SK-N-SH (cell line): Measurements from ENCODE around the gene ADAM11. TPM values are rescaled to one million over a fixed set of nuclear protein-coding genes. Genes with fewer than 3 reads are reported as not detected.
A peak's percentile ranks its signal among the peaks of the same experiment; 100 is the strongest.

Experiments used
- CTCF ChIA-PET: fragments of 300-600, 350-600 bp; formaldehyde crosslinking; extraction: SDS; loops from one replicate; lab custom pipeline; 2021; lab: Yijun Ruan, JAX
- POLR2A ChIA-PET: fragments of 350-600 bp; sonication (Branson Sonifier 250); formaldehyde crosslinking; extraction: SDS; loops from one replicate; lab custom pipeline; 2020; ENCODE audit warnings: antibody characterized with exemption, inconsistent platforms; lab: Yijun Ruan, JAX
- DNase-seq: peaks from one replicate; pipeline ENCODE4 v3.0.0; 2012
- H2AFZ ChIP-seq: fragments of 200-600 bp; sonication (generic); 2 replicates; pipeline ENCODE4 v1.8.1; 2016; ENCODE audit warnings: antibody characterized with exemption, mild to moderate bottlenecking, low read depth
- H3F3A ChIP-seq: fragments of 200-600 bp; sonication (generic); replicated peaks from 2 replicates; pipeline ENCODE3; 2016; ENCODE audit warnings: antibody characterized with exemption, mild to moderate bottlenecking; ENCODE audit not compliant: insufficient read depth
- H3K27ac ChIP-seq, 2 experiments: fragments of 200-500 bp in 1 of 2; fragments of 200-600 bp in 1 of 2; sonication (Bioruptor generic) in 1 of 2; sonication (generic), shearing (Covaris generic) in 1 of 2; 2 replicates each; pipeline versions ENCODE4 v1.5.1 to v1.6.1; 2014 to 2016; ENCODE audit warnings: low read depth in 2 of 2, inconsistent platforms in 1 of 2, low read length in 1 of 2, mild to moderate bottlenecking in 1 of 2, mixed read lengths in 1 of 2
- H3K27me3 ChIP-seq: fragments of 200-600 bp; sonication (generic), shearing (Covaris generic); 2 replicates; pipeline ENCODE4 v1.6.1; 2016; ENCODE audit warnings: mixed run types; ENCODE audit not compliant: insufficient read depth
- H3K36me3 ChIP-seq, 2 experiments: fragments of 200-500 bp in 1 of 2; fragments of 200-600 bp in 1 of 2; sonication (Bioruptor generic) in 1 of 2; sonication (generic) in 1 of 2; replicated peaks in 1 of 2; 2 replicates each; pipeline versions ENCODE3 to v1.5.1; 2014 to 2016; ENCODE audit warnings: low read length in 1 of 2, mild to moderate bottlenecking in 1 of 2; ENCODE audit not compliant: insufficient read depth in 2 of 2, control insufficient read depth in 1 of 2
- H3K4me1 ChIP-seq, 2 experiments: fragments of 200-500 bp in 1 of 2; fragments of 200-600 bp in 1 of 2; sonication (Bioruptor generic) in 1 of 2; sonication (generic), shearing (Covaris generic) in 1 of 2; 2 replicates each; pipeline versions ENCODE4 v1.5.1 to v1.6.1; 2014 to 2016; ENCODE audit warnings: low read depth in 1 of 2, low read length in 1 of 2, mixed run types in 1 of 2; ENCODE audit not compliant: insufficient read depth in 2 of 2, control insufficient read depth in 1 of 2
- H3K4me2 ChIP-seq: fragments of 200-600 bp; sonication (generic), shearing (Covaris generic); 2 replicates; pipeline ENCODE4 v1.6.1; 2017; ENCODE audit warnings: mixed run types
- H3K4me3 ChIP-seq, 2 experiments: fragments of 200-500 bp in 1 of 2; fragments of 200-600 bp in 1 of 2; sonication (Bioruptor generic) in 1 of 2; sonication (generic), shearing (Covaris generic) in 1 of 2; 2 replicates each; pipeline versions ENCODE4 v1.5.1 to v1.8.1; 2014 to 2016; ENCODE audit warnings: low read depth in 2 of 2, inconsistent platforms in 1 of 2, low read length in 1 of 2, mild to moderate bottlenecking in 1 of 2, mixed read lengths in 1 of 2, moderate library complexity in 1 of 2
- H3K79me2 ChIP-seq: fragments of 200-600 bp; sonication (generic); 2 replicates; pipeline ENCODE4 v1.8.1; 2017; ENCODE audit warnings: mild to moderate bottlenecking; ENCODE audit not compliant: insufficient read depth
- H3K9ac ChIP-seq: fragments of 200-600 bp; sonication (generic); 2 replicates; pipeline ENCODE4 v1.6.1; 2017; ENCODE audit warnings: mixed run types
- H3K9me2 ChIP-seq: fragments of 200-600 bp; sonication (generic); 2 replicates; pipeline ENCODE4 v1.6.1; 2017; ENCODE audit warnings: mixed run types
- H3K9me3 ChIP-seq: fragments of 200-600 bp; sonication (generic); 2 replicates; pipeline ENCODE4 v1.6.1; 2017; ENCODE audit warnings: mixed run types, mild to moderate bottlenecking, moderate library complexity
- H4K20me1 ChIP-seq: fragments of 200-600 bp; sonication (generic); 2 replicates; pipeline ENCODE4 v1.6.1; 2017; ENCODE audit warnings: mild to moderate bottlenecking, mixed run types; ENCODE audit not compliant: insufficient read depth
- EP300 ChIP-seq, 2 experiments: IDR thresholded peaks; 2 replicates each; pipeline versions ENCODE4 v1.4.0 to v1.6.1; 2012; ENCODE audit warnings: borderline replicate concordance in 1 of 2, low read depth in 1 of 2, low read length in 1 of 2
- EZH2phosphoT487 ChIP-seq: fragments of 200-600 bp; sonication (generic); IDR thresholded peaks from 2 replicates; pipeline ENCODE4 v1.6.1; 2017; ENCODE audit warnings: low read depth, mixed run types, mild to moderate bottlenecking, antibody characterized with exemption, moderate library complexity, borderline replicate concordance
- FOSL2 ChIP-seq: IDR thresholded peaks from 2 replicates; pipeline ENCODE4 v1.4.0; 2012; ENCODE audit warnings: low read depth, mild to moderate bottlenecking, moderate library complexity, borderline replicate concordance
- FOXJ3 ChIP-seq: sonication (generic); formaldehyde crosslinking; IDR thresholded peaks from 2 replicates; pipeline ENCODE4 v1.5.1; 2020; ENCODE audit warnings: mild to moderate bottlenecking, missing genetic modification reagents
- FOXM1 ChIP-seq: IDR thresholded peaks from 2 replicates; pipeline ENCODE4 v1.4.0; 2012; ENCODE audit warnings: low read depth, mild to moderate bottlenecking
- GATA2 ChIP-seq: sonication (generic); formaldehyde crosslinking; IDR thresholded peaks from 2 replicates; pipeline ENCODE4 v1.5.0; 2020; ENCODE audit warnings: mild to moderate bottlenecking, missing genetic modification reagents
- MEF2A ChIP-seq: IDR thresholded peaks from 2 replicates; pipeline ENCODE4 v1.4.0; 2012; ENCODE audit warnings: low read depth, borderline replicate concordance
- MXI1 ChIP-seq: IDR thresholded peaks from 2 replicates; pipeline ENCODE4 v1.6.1; 2012; ENCODE audit warnings: mild to moderate bottlenecking, low read depth, low read length, improper control_type of control experiment
- NRF1 ChIP-seq: IDR thresholded peaks from 2 replicates; pipeline ENCODE4 v1.6.1; 2012; ENCODE audit warnings: low read depth, mild to moderate bottlenecking, low read length
- POLR2AphosphoS5 ChIP-seq: IDR thresholded peaks from 2 replicates; pipeline ENCODE4 v1.6.1; 2012; ENCODE audit warnings: low read depth, low read length
- RAD21 ChIP-seq: IDR thresholded peaks from 2 replicates; pipeline ENCODE4 v1.6.1; 2012; ENCODE audit warnings: mild to moderate bottlenecking, low read length
- REST ChIP-seq: IDR thresholded peaks from 2 replicates; pipeline ENCODE4 v1.6.1; 2012; ENCODE audit warnings: mild to moderate bottlenecking, low read depth, low read length, moderate library complexity
- RFX5 ChIP-seq: IDR thresholded peaks from 2 replicates; pipeline ENCODE4 v1.6.1; 2012; ENCODE audit warnings: mild to moderate bottlenecking, improper control_type of control experiment, low read length
- TCF12 ChIP-seq: IDR thresholded peaks from 2 replicates; pipeline ENCODE4 v1.4.0; 2012
- WGBS: methylation state at CpG from one replicate; pipeline ENCODE4 v1.1.6; 2017; ENCODE audit warnings: low lambda C conversion rate; 5-methylcytosine and 5-hydroxymethylcytosine counted together
- polyA plus RNA-seq, 3 experiments: library from polyadenylated mRNA; depleted of rRNA; stranded (reverse); fragments of >200 nt; gene quantifications; 2 replicates each; pipeline ENCODE4 v1.2.3, GENCODE V29; 2012
- TF ChIP-seq, protein P1 (sequence below): IDR thresholded peaks from 2 replicates; pipeline ENCODE4 v1.4.0; 2012; ENCODE audit warnings: low read depth
- TF ChIP-seq, protein P2 (sequence below): IDR thresholded peaks from 2 replicates; pipeline ENCODE4 v1.4.0; 2012; ENCODE audit warnings: low read depth, borderline replicate concordance

The ADAM11 gene
- polyA plus RNA-seq, 1 of the 3 experiments (the other 2 are of a cell fraction), result 2.5 TPM

- DNase-seq, result no peak
- H2AFZ ChIP-seq, result peak overlapping the region; percentile 42; the same call in 1 of the 2 replicates
- CTCF ChIA-PET, result interaction anchor here (0.7 to 17.7 kb wide), 6 partner anchors 36 to 239 kb away, joined by 3 to 420 read pairs (median 22); no protein-coding TSS in a partner anchor
Measured at GRCh38 chr17:44782326-44782850, 23.6 kb downstream of the ADAM11 start.

More at GRCh38 chr17:44782326-44782850, 23.6 kb downstream of the ADAM11 start:
- no peak overlapping the region for H3K9ac ChIP-seq
- no peak overlapping the region for H3K27ac ChIP-seq
- no peaks in the 10 kb centered on the region for H3K27me3 ChIP-seq
- H3F3A ChIP-seq, result no peaks in the 10 kb centered on the region
- 84% methylated on average over 10 of the region's 11 CpGs for WGBS
- no peaks in the 10 kb centered on the region for H4K20me1 ChIP-seq
- H3K4me3 ChIP-seq, result no peak overlapping the region
- no peak overlapping the region for H3K4me2 ChIP-seq
- H3K4me1 ChIP-seq, result peaks cover 0 to 23% of the 10 kb centered on the region in 2 experiments; a peak in 1 of 4 replicates
- TF ChIP-seq REST, result no peak
- no peak for TF ChIP-seq EP300 (IDR thresholded peaks at IDR 0.05; ENCODE audit: borderline replicate concordance in 1 of 2, low read depth in 1 of 2, low read length in 1 of 2)
- TF ChIP-seq FOXM1, result no peak
- TF ChIP-seq EZH2phosphoT487, result no peak
- TF ChIP-seq, protein P1, sequence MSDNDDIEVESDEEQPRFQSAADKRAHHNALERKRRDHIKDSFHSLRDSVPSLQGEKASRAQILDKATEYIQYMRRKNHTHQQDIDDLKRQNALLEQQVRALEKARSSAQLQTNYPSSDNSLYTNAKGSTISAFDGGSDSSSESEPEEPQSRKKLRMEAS, result no peak
- no peak for TF ChIP-seq TCF12
- TF ChIP-seq, protein P2, sequence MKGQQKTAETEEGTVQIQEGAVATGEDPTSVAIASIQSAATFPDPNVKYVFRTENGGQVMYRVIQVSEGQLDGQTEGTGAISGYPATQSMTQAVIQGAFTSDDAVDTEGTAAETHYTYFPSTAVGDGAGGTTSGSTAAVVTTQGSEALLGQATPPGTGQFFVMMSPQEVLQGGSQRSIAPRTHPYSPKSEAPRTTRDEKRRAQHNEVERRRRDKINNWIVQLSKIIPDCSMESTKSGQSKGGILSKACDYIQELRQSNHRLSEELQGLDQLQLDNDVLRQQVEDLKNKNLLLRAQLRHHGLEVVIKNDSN, result no peak
- TF ChIP-seq RFX5, result no peak
- TF ChIP-seq FOSL2, result no peak
- TF ChIP-seq FOXJ3 (CRISPR knock-in tag), result no peak
- no peak for TF ChIP-seq MEF2A
- no peak for TF ChIP-seq GATA2 (CRISPR knock-in tag)
- no peak for TF ChIP-seq NRF1
- no peak for TF ChIP-seq POLR2AphosphoS5
- TF ChIP-seq RAD21, result no peak
- TF ChIP-seq MXI1, result no peak
- H3K36me3 ChIP-seq, result no peaks in the 10 kb centered on the region
- no peaks in the 10 kb centered on the region for H3K79me2 ChIP-seq
- no peaks in the 10 kb centered on the region for H3K9me2 ChIP-seq
- POLR2A ChIA-PET, result no interaction called here
- H3K9me3 ChIP-seq, result no peaks in the 10 kb centered on the region
